Measurements from ENCODE around the gene IPO4. TPM values are rescaled to one million over a fixed set of nuclear protein-coding genes. Genes with fewer than 3 reads are reported as not detected.
A peak's percentile ranks its signal among the peaks of the same experiment; 100 is the strongest.

Gene IPO4
- total RNA-seq, 1 experiment from 2014 or later: 116 TPM

GRCh38 chr14:24176599-24176998, 12.0 kb downstream of the IPO4 start:
- no peaks in the 10 kb centered on the region for H3K79me1 ChIP-seq (ENCODE audit: insufficient read depth, low read depth, low read length, poor library complexity, severe bottlenecking)
- H4K91ac ChIP-seq (ENCODE audit: insufficient read length, low read depth, low read length): no peak overlapping the region
- H3K56ac ChIP-seq (ENCODE audit: insufficient read length, low read depth, low read length): no peak overlapping the region
- no peak overlapping the region for H3K4me2 ChIP-seq (ENCODE audit: insufficient read depth, insufficient read length, low read length)
- H3K4me1 ChIP-seq (ENCODE audit: insufficient read depth, low read length): no peaks in the 10 kb centered on the region
- H3K4me1 Mint-ChIP-seq: peaks cover 2 to 10% of the 10 kb centered on the region in 2 experiments; a peak in 3 of 4 replicates
- no peak for TF ChIP-seq CTCF (conservative IDR thresholded peaks at IDR 0.05)
- DNase-seq: no peak
- no peak overlapping the region for H2BK12ac ChIP-seq (ENCODE audit: insufficient read length, low read depth, low read length)
- H3K9me3 Mint-ChIP-seq: no peaks in the 10 kb centered on the region; a peak in 1 of 5 replicates
- no peak overlapping the region for H3K4ac ChIP-seq (ENCODE audit: low read depth, low read length)
- H3K9ac ChIP-seq (ENCODE audit: extremely low read depth, insufficient read length, low read length): no peak overlapping the region
- H2AFZ ChIP-seq (ENCODE audit: low read length): no peak overlapping the region
- peaks cover 10% of the 10 kb centered on the region for H3K23me2 ChIP-seq (ENCODE audit: insufficient read length, low read depth, low read length, poor library complexity, severe bottlenecking)
- H3K18ac ChIP-seq (ENCODE audit: insufficient read length, low read depth, low read length): no peak overlapping the region
- no peaks in the 10 kb centered on the region for H3K79me2 ChIP-seq (ENCODE audit: insufficient read depth, low read length)
- H4K20me1 ChIP-seq (ENCODE audit: control insufficient read depth, insufficient read depth, insufficient read length): no peaks in the 10 kb centered on the region
- H3K14ac ChIP-seq (ENCODE audit: insufficient read depth, low read length): no peak overlapping the region
- H2BK15ac ChIP-seq (ENCODE audit: low read depth, low read length): no peak overlapping the region
- H2AK5ac ChIP-seq (ENCODE audit: insufficient read length, low read length): no peak overlapping the region
- H3K36me3 Mint-ChIP-seq (ENCODE audit: insufficient read depth in 1 of 3, low read depth in 3 of 3): peaks cover 22 to 60% (median 49%) of the 10 kb centered on the region in 3 experiments
- H4K5ac ChIP-seq (ENCODE audit: insufficient read length, low read depth, low read length): no peak overlapping the region
- peak overlapping the region in 1 of 3 experiments; percentile 32; a peak in 1 of 7 replicates for H3K27ac Mint-ChIP-seq
- no peaks in the 10 kb centered on the region; the same call in 1 of the 2 replicates for H3K27me3 Mint-ChIP-seq (ENCODE audit: low read depth)
- no peak overlapping the region for H3T11ph ChIP-seq (ENCODE audit: low read length)
- H2BK20ac ChIP-seq (ENCODE audit: low read depth, low read length, poor library complexity, severe bottlenecking): no peak overlapping the region
- H2BK5ac ChIP-seq (ENCODE audit: insufficient read length, low read length): no peak overlapping the region
- no peaks in the 10 kb centered on the region for H3K9me3 ChIP-seq (ENCODE audit: control insufficient read depth, low read depth, low read length)
- no peak overlapping the region for H4K8ac ChIP-seq (replicated peaks; ENCODE audit: insufficient read length, low read depth, low read length)
- H3K27ac ChIP-seq (ENCODE audit: insufficient read length, low read depth, low read length): no peak overlapping the region
- H2BK120ac ChIP-seq (ENCODE audit: low read depth, low read length, poor library complexity, severe bottlenecking): no peak overlapping the region
- no peaks in the 10 kb centered on the region for H3K27me3 ChIP-seq (ENCODE audit: insufficient read depth, low read length)
- H3K23ac ChIP-seq (ENCODE audit: insufficient read length, low read depth, low read length): no peak overlapping the region
- no peak overlapping the region for H3K4me3 Mint-ChIP-seq
- no CpG with 5 or more reads among the region's 5 CpGs for WGBS (ENCODE audit: extremely low coverage, insufficient read length, low lambda C conversion rate)
